SK-N-MC (cell line): ENCODE measurements around the gene STAT4.

Experiments used
- EZH2 ChIP-seq: fragments of 200-600 bp; sonication (generic); IDR thresholded peaks from one replicate; pipeline ENCODE4 v1.6.1; 2017; ENCODE audit warnings: antibody characterized with exemption
- POLR2AphosphoS5 ChIP-seq: IDR thresholded peaks from 2 replicates; pipeline ENCODE4 v1.6.1; 2012; ENCODE audit warnings: mild to moderate bottlenecking, low read depth, low read length, borderline replicate concordance

GRCh38 chr2:191018048-191018447 is 132.7 kb downstream of the STAT4 start:
- no peak for TF ChIP-seq POLR2AphosphoS5
- TF ChIP-seq EZH2 = no peak
